Epithelial cell of proximal tubule (primary cell): ENCODE data around the gene SLC2A13. TPM values are rescaled to one million over a fixed set of nuclear protein-coding genes. Genes with fewer than 3 reads are reported as not detected.

Experiments
- DNase-seq: peaks from one replicate; pipeline ENCODE4 v3.0.0-alpha.2; 2011; ENCODE audit warnings: low read depth
- H3K4me3 ChIP-seq: 2 replicates; pipeline ENCODE4 v1.5.1; 2011; ENCODE audit warnings: low read depth, mild to moderate bottlenecking, low read length
- total RNA-seq: library from RNA; depleted of rRNA; stranded (reverse); fragments of >200 nt; gene quantifications from 2 replicates; pipeline ENCODE4 v1.2.3, GENCODE V29; 2015
- TF ChIP-seq, protein P1 (sequence below): conservative IDR thresholded peaks from 2 replicates; pipeline ENCODE4 v1.5.1; 2012; ENCODE audit warnings: low read depth, mild to moderate bottlenecking, low read length

The SLC2A13 gene
- total RNA-seq, 1 donor from 2014 or later, result 4.6 TPM

DNA sequence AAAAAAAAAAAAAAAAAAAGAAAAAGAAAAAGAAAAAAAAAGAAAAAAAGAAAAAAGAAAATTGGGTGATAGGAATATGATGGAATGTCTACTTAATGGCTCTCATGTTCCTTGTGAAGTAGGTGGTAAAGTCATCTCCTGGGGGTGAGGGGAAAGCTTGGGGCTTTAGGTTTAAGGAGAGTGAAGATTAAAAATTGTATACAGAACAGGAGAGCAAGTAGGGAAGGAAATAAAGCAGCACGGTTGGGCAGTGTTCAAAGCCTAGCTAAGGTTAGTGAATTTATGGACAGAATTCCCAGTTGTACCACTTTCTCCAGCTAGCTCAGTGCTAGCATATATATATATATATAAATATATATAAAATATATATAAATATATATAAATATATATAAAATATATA, 40.0 kb upstream of the SLC2A13 start:
- H3K4me3 ChIP-seq, result no peak overlapping the region
- TF ChIP-seq, protein P1, sequence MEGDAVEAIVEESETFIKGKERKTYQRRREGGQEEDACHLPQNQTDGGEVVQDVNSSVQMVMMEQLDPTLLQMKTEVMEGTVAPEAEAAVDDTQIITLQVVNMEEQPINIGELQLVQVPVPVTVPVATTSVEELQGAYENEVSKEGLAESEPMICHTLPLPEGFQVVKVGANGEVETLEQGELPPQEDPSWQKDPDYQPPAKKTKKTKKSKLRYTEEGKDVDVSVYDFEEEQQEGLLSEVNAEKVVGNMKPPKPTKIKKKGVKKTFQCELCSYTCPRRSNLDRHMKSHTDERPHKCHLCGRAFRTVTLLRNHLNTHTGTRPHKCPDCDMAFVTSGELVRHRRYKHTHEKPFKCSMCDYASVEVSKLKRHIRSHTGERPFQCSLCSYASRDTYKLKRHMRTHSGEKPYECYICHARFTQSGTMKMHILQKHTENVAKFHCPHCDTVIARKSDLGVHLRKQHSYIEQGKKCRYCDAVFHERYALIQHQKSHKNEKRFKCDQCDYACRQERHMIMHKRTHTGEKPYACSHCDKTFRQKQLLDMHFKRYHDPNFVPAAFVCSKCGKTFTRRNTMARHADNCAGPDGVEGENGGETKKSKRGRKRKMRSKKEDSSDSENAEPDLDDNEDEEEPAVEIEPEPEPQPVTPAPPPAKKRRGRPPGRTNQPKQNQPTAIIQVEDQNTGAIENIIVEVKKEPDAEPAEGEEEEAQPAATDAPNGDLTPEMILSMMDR, result no peak
- no peak for DNase-seq

- DNase-seq, result no peak
- TF ChIP-seq, protein P1, result no peak
- H3K4me3 ChIP-seq, result no peak overlapping the region
Measured at GRCh38 chr12:40144023-40144422, 38.1 kb upstream of the SLC2A13 start.

GRCh38 chr12:40142001-40142744, 36.3 kb upstream of the SLC2A13 start:
- H3K4me3 ChIP-seq, result no peak overlapping the region
- TF ChIP-seq, protein P1, result no peak
- DNase-seq, result no peak

DNA sequence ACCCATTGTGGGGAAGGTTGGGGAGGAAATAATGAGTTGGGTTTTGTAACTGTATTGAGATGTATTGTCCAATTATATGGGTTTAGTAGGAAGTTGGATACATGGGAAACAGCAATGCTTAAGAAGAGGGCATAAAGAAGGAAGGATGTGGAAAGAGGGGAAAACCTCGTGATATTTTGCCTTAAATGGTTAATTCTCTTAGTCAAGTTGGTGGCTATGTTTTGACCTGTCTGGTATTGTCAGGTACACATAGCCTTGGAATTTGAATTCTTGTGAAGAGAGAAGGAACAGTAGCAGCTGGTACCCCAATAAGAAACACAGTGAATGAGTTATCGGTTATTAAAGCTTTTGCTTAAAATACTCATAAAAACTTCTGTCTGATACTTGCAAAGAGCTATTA, 32.6 kb upstream of the SLC2A13 start:
- DNase-seq, result no peak
- H3K4me3 ChIP-seq, result no peak overlapping the region
- TF ChIP-seq, protein P1, result no peak

GRCh38 chr12:40137252-40137651, 31.4 kb upstream of the SLC2A13 start:
- H3K4me3 ChIP-seq, result no peak overlapping the region
- no peak for DNase-seq
- TF ChIP-seq, protein P1, result no peak

GRCh38 chr12:40127408-40127807, 21.5 kb upstream of the SLC2A13 start:
- TF ChIP-seq, protein P1, result no peak
- DNase-seq, result no peak
- no peak overlapping the region for H3K4me3 ChIP-seq

GRCh38 chr12:40123496-40123895, 17.6 kb upstream of the SLC2A13 start:
- H3K4me3 ChIP-seq, result no peak overlapping the region
- TF ChIP-seq, protein P1, result no peak
- no peak for DNase-seq
